Sigmoid colon (tissue), 3 donors: ENCODE measurements around the gene STIL.

Experiments used
- CTCF ChIP-seq, 4 experiments: fragments of 450-650 bp in 3 of 4; fragments of 200-600 bp in 1 of 4; IDR thresholded peaks; one replicate each; pipeline ENCODE4 v1.5.1; 2016 to 2019; ENCODE audit warnings: antibody characterized with exemption in 4 of 4, mild to moderate bottlenecking in 3 of 4, moderate library complexity in 2 of 4
- POLR2A ChIP-seq, 2 donors: fragments of 450-650 bp; IDR thresholded peaks; one replicate each; pipeline ENCODE4 v1.6.1; 2016; ENCODE audit warnings: antibody characterized with exemption in 2 of 2, mild to moderate bottlenecking in 2 of 2, moderate library complexity in 2 of 2

GRCh38 chr1:47210666-47211065, 103.3 kb downstream of the STIL start:
- no peak for TF ChIP-seq POLR2A (IDR thresholded peaks at IDR 0.05)
- no peak for TF ChIP-seq CTCF (IDR thresholded peaks at IDR 0.05)
